NCI-H128 (cell line): ENCODE data around the gene TRPM3.
"Not testable (repeated sequence)": the region's sequence is repeated elsewhere in the genome, so short reads cannot be mapped to it uniquely, and the experiment has no call there.

Experiments used
- DNase-seq: peaks from one replicate; lab custom pipeline; 2025; ENCODE audit not compliant: unreplicated experiment; lab: John Stamatoyannopoulos, UW

TRPM3 gene

DNA sequence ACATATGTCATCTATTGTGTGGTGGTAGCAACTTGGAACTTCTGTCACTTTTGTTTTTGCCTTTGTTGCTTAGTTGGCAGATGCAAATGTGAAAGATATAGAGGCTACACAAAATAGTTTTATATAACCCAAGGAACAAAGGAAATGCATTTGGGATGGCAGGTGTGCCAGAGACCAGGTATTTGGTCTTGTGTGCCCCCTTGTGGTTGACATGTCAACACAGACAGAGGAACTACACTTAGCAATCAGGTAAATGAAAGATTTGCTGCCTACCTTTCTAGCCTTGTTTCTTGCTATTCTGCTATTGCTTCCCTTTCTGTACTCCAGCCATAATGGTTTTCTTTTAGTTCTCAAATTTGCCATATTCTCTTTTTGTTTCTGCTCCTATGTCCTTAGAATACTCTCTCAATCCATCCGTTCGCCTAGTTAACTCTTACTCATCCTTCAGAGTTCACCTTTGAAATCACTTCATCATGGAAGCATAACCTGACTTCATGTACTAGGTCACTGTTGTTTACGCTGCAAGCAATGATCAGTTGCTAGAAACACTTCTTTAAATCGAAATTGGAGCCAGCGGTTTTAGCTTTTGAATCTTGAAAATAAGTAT, 119.5 kb downstream of the TRPM3 start:
- peak; percentile 30 for DNase-seq

GRCh38 chr9:70998962-70999361, 122.5 kb downstream of the TRPM3 start:
- no peak for DNase-seq

DNA sequence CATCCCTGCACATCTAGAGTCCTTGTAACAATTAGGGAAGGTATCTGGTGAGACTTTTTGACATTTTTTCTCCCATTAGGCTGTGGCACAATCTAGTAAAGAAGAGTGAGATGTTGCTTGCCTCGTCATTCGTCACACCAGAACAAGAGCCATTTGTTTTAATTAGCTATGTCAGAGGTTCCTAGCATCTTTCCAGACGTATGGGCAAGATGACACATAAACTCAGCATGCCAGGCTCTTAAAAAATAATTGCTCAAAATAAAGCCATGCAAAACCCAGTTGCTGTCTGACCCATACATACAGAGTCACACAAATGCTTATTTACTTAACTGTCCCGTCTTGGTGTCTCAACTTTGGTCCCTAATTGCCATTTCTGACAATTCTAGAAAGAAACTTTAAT, 125.9 kb downstream of the TRPM3 start:
- no peak for DNase-seq

GRCh38 chr9:70994582-70994981, 126.8 kb downstream of the TRPM3 start:
- no peak for DNase-seq

GRCh38 chr9:70988551-70988950, 132.9 kb downstream of the TRPM3 start:
- DNase-seq = no peak

GRCh38 chr9:70987986-70988385, 133.4 kb downstream of the TRPM3 start:
- no peak for DNase-seq

GRCh38 chr9:70986984-70987383, 134.4 kb downstream of the TRPM3 start:
- DNase-seq = no peak

- no peak for DNase-seq
Measured at GRCh38 chr9:70983723-70984295, 137.6 kb downstream of the TRPM3 start.

GRCh38 chr9:70981312-70981711, 140.1 kb downstream of the TRPM3 start:
- no peak for DNase-seq

GRCh38 chr9:70979966-70980365, 141.5 kb downstream of the TRPM3 start:
- DNase-seq = no peak

GRCh38 chr9:70978085-70978484, 143.3 kb downstream of the TRPM3 start:
- DNase-seq = no peak

GRCh38 chr9:70975821-70976220, 145.6 kb downstream of the TRPM3 start:
- no peak for DNase-seq

DNA sequence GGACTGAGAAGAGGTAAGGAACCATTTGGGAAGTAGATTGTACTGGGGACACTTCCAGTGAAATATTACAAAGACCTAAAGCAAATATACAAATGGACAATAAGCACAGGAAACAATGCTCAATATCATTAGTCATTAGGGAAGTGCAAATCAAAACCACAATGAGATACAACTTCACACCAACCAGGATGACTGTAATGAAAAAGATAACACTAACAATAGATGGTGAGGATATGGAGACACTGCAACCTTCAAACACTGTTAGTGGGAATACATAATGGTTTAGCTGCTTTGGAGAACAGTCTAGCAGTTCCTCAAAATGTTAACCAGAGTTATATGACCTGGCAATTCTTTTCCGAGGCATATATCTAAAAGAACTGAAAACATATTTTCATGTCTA, 149.7 kb downstream of the TRPM3 start:
- no peak for DNase-seq

GRCh38 chr9:70966380-70966779, 155.0 kb downstream of the TRPM3 start:
- DNase-seq = not testable (repeated sequence)

- DNase-seq = no peak
Measured at GRCh38 chr9:70964861-70965260, 156.6 kb downstream of the TRPM3 start.

GRCh38 chr9:70963554-70963953, 157.9 kb downstream of the TRPM3 start:
- DNase-seq = no peak

GRCh38 chr9:70962761-70963440, 158.5 kb downstream of the TRPM3 start:
- no peak for DNase-seq

DNA sequence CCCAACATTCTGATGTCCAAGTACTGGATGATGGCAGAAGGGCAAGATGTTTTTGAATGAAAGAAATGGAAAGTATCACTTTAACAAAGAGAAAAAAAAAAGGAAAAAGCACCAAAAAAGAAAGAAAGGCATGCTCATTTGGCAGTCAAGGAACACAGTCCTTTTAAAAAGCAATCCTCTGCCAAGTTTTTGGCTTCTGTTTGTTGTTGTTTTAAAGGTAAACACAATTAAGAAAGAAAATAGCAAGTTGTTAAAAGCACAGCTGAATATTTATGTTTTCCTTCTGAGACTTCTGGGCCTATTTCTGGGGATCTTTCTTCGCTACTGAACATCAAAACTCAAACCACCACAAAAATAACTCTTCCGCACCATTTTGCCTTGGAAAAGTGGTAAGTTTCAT, 162.1 kb downstream of the TRPM3 start:
- DNase-seq = no peak

GRCh38 chr9:70954596-70955143, 166.8 kb downstream of the TRPM3 start:
- no peak for DNase-seq

DNA sequence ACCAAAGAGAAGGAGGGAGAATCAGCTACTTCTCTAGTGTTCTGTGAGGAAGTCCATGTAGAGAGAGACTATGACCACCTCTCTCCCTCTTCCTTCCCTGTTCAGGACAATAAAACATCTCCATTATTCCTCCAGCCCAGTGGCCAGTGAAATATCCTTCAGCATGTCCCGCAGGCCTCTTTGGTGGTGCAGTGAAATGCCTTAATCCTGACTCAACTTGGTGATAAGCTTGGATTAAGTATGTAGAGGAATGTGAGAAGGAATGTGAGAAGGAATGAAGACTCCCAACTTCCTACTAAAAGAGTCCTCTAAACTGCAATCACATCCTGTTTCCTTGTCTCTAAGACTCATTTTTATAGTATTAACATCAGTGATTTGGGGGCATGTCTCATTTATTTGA, 167.3 kb downstream of the TRPM3 start:
- DNase-seq = no peak

GRCh38 chr9:70951749-70952727, 169.4 kb downstream of the TRPM3 start:
- no peak for DNase-seq
